Sigmoid colon (tissue), 7 donors: ENCODE data around the gene DOCK8. TPM values are rescaled to one million over a fixed set of nuclear protein-coding genes. Genes with fewer than 3 reads are reported as not detected.

Source experiments
- DNase-seq: peaks from one replicate; pipeline ENCODE4 v3.0.0-alpha.2; 2019
- H3K27ac ChIP-seq, 4 donors: fragments of 200-600 bp; sonication (generic); one replicate each; pipeline ENCODE4 v1.5.1; 2016 to 2019; ENCODE audit warnings: mild to moderate bottlenecking in 1 of 4
- H3K27me3 ChIP-seq, 3 donors: fragments of 200-600 bp; sonication (generic); one replicate each; pipeline ENCODE4 v1.5.1; 2019; ENCODE audit warnings: mild to moderate bottlenecking in 1 of 3
- H3K36me3 ChIP-seq, 4 donors: fragments of 200-600 bp; sonication (generic); one replicate each; pipeline ENCODE4 v1.5.1; 2016 to 2019
- H3K4me1 ChIP-seq, 4 donors: fragments of 200-600 bp; sonication (generic); one replicate each; pipeline ENCODE4 v1.5.1; 2017 to 2019
- H3K4me3 ChIP-seq, 4 donors: fragments of 200-600 bp; sonication (generic); one replicate each; pipeline ENCODE4 v1.5.1; 2017 to 2019; ENCODE audit warnings: mild to moderate bottlenecking in 2 of 4, moderate library complexity in 1 of 4
- H3K9me3 ChIP-seq, 4 donors: fragments of 200-600 bp in 3 of 4; sonication (generic) in 3 of 4; one replicate each; pipeline versions ENCODE4 v1.5.1 to v1.6.1; 2013 to 2019
- EP300 ChIP-seq, 4 donors: sonication (generic); formaldehyde crosslinking; IDR thresholded peaks; one replicate each; pipeline ENCODE4 v1.6.1; 2017; ENCODE audit warnings: antibody characterized with exemption in 4 of 4
- POLR2A ChIP-seq, 2 donors: fragments of 450-650 bp; IDR thresholded peaks; one replicate each; pipeline ENCODE4 v1.6.1; 2016; ENCODE audit warnings: antibody characterized with exemption in 2 of 2, mild to moderate bottlenecking in 2 of 2, moderate library complexity in 2 of 2
- POLR2AphosphoS5 ChIP-seq, 4 donors: sonication (generic); formaldehyde crosslinking; IDR thresholded peaks; one replicate each; pipeline ENCODE4 v1.6.1; 2017; ENCODE audit warnings: antibody characterized with exemption in 4 of 4
- WGBS, 2 donors: extraction: QIAGEN DNeasy Blood & Tissue Kit; methylation state at CpG; one replicate each; pipeline ENCODE4 v1.1.7; 2013; 5-methylcytosine and 5-hydroxymethylcytosine counted together
- intact Hi-C: fragments of 100-400 bp; cut with DNase I; formaldehyde crosslinking; loops from one replicate; pipeline ENCODE4 v1.15.1; 2023
- polyA plus RNA-seq, 3 donors: library from polyadenylated mRNA; stranded (reverse); fragments of 200-250 nt; gene quantifications; one replicate each; pipeline ENCODE4 v1.2.3, GENCODE V29; 2013
- total RNA-seq, 4 donors: library from RNA; depleted of rRNA; stranded (reverse); fragments of >200 nt; gene quantifications; one replicate each; pipeline ENCODE4 v1.1.0, GENCODE V29; 2016
- TF ChIP-seq, protein P1 (sequence below), 4 experiments: fragments of 450-650 bp in 3 of 4; fragments of 200-600 bp in 1 of 4; IDR thresholded peaks; one replicate each; pipeline ENCODE4 v1.5.1; 2016 to 2019; ENCODE audit warnings: antibody characterized with exemption in 4 of 4, mild to moderate bottlenecking in 3 of 4, moderate library complexity in 2 of 4
- donor health status: healthy with polysubstance abuse.
- donor health status: Bipolar disorder and iron deficiency.
- donor health status: healthy.

Gene DOCK8
- total and polyA plus RNA-seq, 7 donors, result 2.3 to 22.8 (median 6.4) TPM

DNA sequence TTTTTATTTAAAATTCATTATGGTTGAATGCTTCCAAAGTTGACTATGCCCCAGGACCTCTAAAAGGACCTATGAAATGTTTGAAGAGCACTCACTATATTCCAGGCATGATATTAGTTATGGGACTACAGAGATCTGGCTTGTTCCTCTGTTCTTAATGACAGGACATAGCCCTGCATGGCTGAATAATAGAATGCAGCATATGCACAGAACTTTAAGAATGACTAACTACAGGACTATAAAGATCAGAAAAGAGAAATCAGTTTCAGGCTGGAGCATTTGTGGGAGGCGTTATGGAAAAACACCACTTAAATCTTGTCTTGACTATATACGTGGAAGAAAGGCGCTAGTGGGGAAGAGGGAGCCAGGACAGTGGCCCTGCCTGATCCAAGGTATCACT, 239.2 kb downstream of the DOCK8 start:
- Histone ChIP-seq H3K4me3 (no peak overlapping the region), H3K36me3 (no peaks in the 10 kb centered on the region), H3K27me3 (no peaks in the 10 kb centered on the region), H3K9me3 (no peaks in the 10 kb centered on the region), H3K4me1 (peaks cover 0 to 17% (median 5%) of the 10 kb centered on the region in 4 donors), H3K27ac (no peak overlapping the region)
- no peak for TF ChIP-seq EP300 (IDR thresholded peaks at IDR 0.05)
- no peak for TF ChIP-seq POLR2A (IDR thresholded peaks at IDR 0.05)
- TF ChIP-seq POLR2AphosphoS5 (IDR thresholded peaks at IDR 0.05), result no peak
- WGBS, 2 donors, result 93% methylated on average over 3 of the region's 3 CpGs
- DNase-seq, result no peak
- intact Hi-C loops, result no loop called here

DNA sequence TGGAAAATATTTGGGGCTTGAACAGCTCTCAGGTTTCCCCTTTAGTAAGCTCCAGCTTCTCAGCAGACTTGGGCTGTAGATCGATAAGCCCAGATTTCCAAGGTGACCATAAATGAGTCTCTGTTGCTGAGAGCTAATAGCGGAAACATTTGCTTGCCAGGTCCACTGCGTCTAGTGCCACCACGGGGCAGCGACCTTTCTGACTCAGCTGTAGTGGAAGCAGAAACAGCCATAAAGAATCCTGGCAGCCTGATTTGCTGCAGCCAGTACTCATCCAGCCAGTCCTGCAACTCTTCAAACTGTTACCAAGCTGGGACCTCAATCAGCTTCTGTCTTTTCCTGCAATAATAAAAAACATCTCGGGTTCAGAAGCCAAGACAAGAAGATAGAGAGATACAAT, 241.7 kb downstream of the DOCK8 start:
- intact Hi-C loops, result no loop called here
- H3K4me3 ChIP-seq, result no peak overlapping the region
- H3K4me1 ChIP-seq, result peaks cover 0 to 17% (median 5%) of the 10 kb centered on the region in 4 donors
- TF ChIP-seq POLR2A (IDR thresholded peaks at IDR 0.05) (no peak), POLR2AphosphoS5 (IDR thresholded peaks at IDR 0.05) (peak in 2 of 4 donors; percentile 7 to 18)
- no peaks in the 10 kb centered on the region for H3K36me3 ChIP-seq
- peak overlapping the region in 2 of 4 donors; percentile 45 to 46 for H3K27ac ChIP-seq
- 64 to 75% methylated on average over 6 of the region's 6 CpGs for WGBS, 2 donors
- H3K27me3 ChIP-seq, result no peaks in the 10 kb centered on the region
- no peak for DNase-seq
- H3K9me3 ChIP-seq, result no peaks in the 10 kb centered on the region

GRCh38 chr9:458590-458989, 243.9 kb downstream of the DOCK8 start:
- TF ChIP-seq, protein P1, sequence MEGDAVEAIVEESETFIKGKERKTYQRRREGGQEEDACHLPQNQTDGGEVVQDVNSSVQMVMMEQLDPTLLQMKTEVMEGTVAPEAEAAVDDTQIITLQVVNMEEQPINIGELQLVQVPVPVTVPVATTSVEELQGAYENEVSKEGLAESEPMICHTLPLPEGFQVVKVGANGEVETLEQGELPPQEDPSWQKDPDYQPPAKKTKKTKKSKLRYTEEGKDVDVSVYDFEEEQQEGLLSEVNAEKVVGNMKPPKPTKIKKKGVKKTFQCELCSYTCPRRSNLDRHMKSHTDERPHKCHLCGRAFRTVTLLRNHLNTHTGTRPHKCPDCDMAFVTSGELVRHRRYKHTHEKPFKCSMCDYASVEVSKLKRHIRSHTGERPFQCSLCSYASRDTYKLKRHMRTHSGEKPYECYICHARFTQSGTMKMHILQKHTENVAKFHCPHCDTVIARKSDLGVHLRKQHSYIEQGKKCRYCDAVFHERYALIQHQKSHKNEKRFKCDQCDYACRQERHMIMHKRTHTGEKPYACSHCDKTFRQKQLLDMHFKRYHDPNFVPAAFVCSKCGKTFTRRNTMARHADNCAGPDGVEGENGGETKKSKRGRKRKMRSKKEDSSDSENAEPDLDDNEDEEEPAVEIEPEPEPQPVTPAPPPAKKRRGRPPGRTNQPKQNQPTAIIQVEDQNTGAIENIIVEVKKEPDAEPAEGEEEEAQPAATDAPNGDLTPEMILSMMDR (IDR thresholded peaks at IDR 0.05), result no peak
- no peak for TF ChIP-seq POLR2A (IDR thresholded peaks at IDR 0.05)
- TF ChIP-seq EP300 (IDR thresholded peaks at IDR 0.05), result no peak
- TF ChIP-seq POLR2AphosphoS5 (IDR thresholded peaks at IDR 0.05), result no peak
- H3K9me3 ChIP-seq, result no peaks in the 10 kb centered on the region
- H3K4me1 ChIP-seq, result peaks cover 0 to 17% (median 5%) of the 10 kb centered on the region in 4 donors
- DNase-seq, result no peak
- intact Hi-C loops, result no loop called here
- no peaks in the 10 kb centered on the region for H3K27me3 ChIP-seq
- no peak overlapping the region for H3K27ac ChIP-seq
- no peak overlapping the region for H3K4me3 ChIP-seq
- 97 to 99% methylated on average over 6 of the region's 6 CpGs for WGBS, 2 donors
- no peaks in the 10 kb centered on the region for H3K36me3 ChIP-seq

GRCh38 chr9:459491-460444, 245.1 kb downstream of the DOCK8 start:
- no peaks in the 10 kb centered on the region for H3K27me3 ChIP-seq
- H3K9me3 ChIP-seq, result no peaks in the 10 kb centered on the region
- intact Hi-C loops, result loop anchor here (10.0 kb wide), 1 partner anchor 85 kb away; no protein-coding TSS in a partner anchor
- DNase-seq, result no peak
- WGBS, 2 donors, result 67 to 82% methylated on average over 4 of the region's 4 CpGs
- no peak overlapping the region for H3K4me3 ChIP-seq
- no peak overlapping the region for H3K27ac ChIP-seq
- H3K4me1 ChIP-seq, result peaks cover 0 to 17% (median 5%) of the 10 kb centered on the region in 4 donors
- TF ChIP-seq POLR2A (IDR thresholded peaks at IDR 0.05) (no peak), POLR2AphosphoS5 (IDR thresholded peaks at IDR 0.05) (no peak), EP300 (IDR thresholded peaks at IDR 0.05) (no peak)
- TF ChIP-seq, protein P1 (IDR thresholded peaks at IDR 0.05), result no peak
- H3K36me3 ChIP-seq, result no peaks in the 10 kb centered on the region

DNA sequence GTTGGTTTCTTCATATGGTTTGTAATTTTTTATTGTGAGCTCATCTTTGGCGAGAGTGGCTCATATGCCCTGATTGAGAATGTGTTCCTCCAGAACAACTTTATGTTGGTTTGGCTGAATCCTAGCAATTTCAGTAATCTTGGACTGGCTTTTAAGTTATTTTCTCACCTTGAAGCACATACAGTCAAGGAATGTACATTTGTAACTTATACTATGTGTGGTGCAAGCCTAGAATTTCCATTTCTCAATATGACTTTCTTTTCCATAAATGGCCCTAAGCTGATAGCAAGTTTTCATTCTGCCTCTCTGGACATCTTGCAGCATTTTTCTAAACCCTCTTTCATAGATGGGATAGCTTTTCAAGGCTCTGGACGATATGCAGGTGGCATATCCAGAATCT, 247.5 kb downstream of the DOCK8 start:
- no peak overlapping the region for H3K27ac ChIP-seq
- H3K9me3 ChIP-seq, result no peaks in the 10 kb centered on the region
- TF ChIP-seq EP300 (IDR thresholded peaks at IDR 0.05) (no peak), POLR2AphosphoS5 (IDR thresholded peaks at IDR 0.05) (no peak), POLR2A (IDR thresholded peaks at IDR 0.05) (no peak)
- TF ChIP-seq, protein P1 (IDR thresholded peaks at IDR 0.05), result no peak
- no peaks in the 10 kb centered on the region for H3K27me3 ChIP-seq
- 93 to 98% methylated on average over 2 of the region's 2 CpGs for WGBS, 2 donors
- H3K4me1 ChIP-seq, result peaks cover 0 to 4% (median 0%) of the 10 kb centered on the region in 4 donors
- no peak for DNase-seq
- intact Hi-C loops, result loop anchor here (10.0 kb wide), 1 partner anchor 83 kb away; no protein-coding TSS in a partner anchor
- no peak overlapping the region for H3K4me3 ChIP-seq
- H3K36me3 ChIP-seq, result no peaks in the 10 kb centered on the region
